NCI-H2029 treated with DMSO at 0.1 percent for 48 hours (cell line): Measurements from ENCODE around the gene IL22RA1.

Source experiments
- DNase-seq: peaks from one replicate; lab custom pipeline; 2025; lab: John Stamatoyannopoulos, UW

IL22RA1 gene

GRCh38 chr1:24096009-24096738 is 46.8 kb downstream of the IL22RA1 start:
- no peak for DNase-seq

- no peak for DNase-seq
These were observed 47.6 kb downstream of the IL22RA1 start for GRCh38 chr1:24095140-24095859.

- DNase-seq, result no peak
These were observed 48.4 kb downstream of the IL22RA1 start for GRCh38 chr1:24094554-24094953.

- DNase-seq, result no peak
These were observed 49.2 kb downstream of the IL22RA1 start for GRCh38 chr1:24093732-24094131.

- DNase-seq, result no peak
These were observed 50.0 kb downstream of the IL22RA1 start for GRCh38 chr1:24092979-24093378.

GRCh38 chr1:24091971-24092482 is 50.9 kb downstream of the IL22RA1 start:
- DNase-seq, result no peak

- DNase-seq, result no peak
These were observed 52.2 kb downstream of the IL22RA1 start for GRCh38 chr1:24090736-24091135.

GRCh38 chr1:24089743-24090555 is 53.0 kb downstream of the IL22RA1 start:
- peak; percentile 68 for DNase-seq

- no peak for DNase-seq
These were observed 53.8 kb downstream of the IL22RA1 start for GRCh38 chr1:24089027-24089742.

- no peak for DNase-seq
These were observed 56.5 kb downstream of the IL22RA1 start for GRCh38 chr1:24086466-24086865.

GRCh38 chr1:24085546-24085945 is 57.4 kb downstream of the IL22RA1 start:
- DNase-seq, result no peak

- no peak for DNase-seq
These were observed 57.9 kb downstream of the IL22RA1 start for GRCh38 chr1:24085007-24085406.

- DNase-seq, result no peak
These were observed 58.9 kb downstream of the IL22RA1 start for GRCh38 chr1:24084050-24084449.

GRCh38 chr1:24082372-24082771 is 60.6 kb downstream of the IL22RA1 start:
- no peak for DNase-seq

GRCh38 chr1:24081190-24081589 is 61.8 kb downstream of the IL22RA1 start:
- no peak for DNase-seq

GRCh38 chr1:24080131-24080530 is 62.8 kb downstream of the IL22RA1 start:
- no peak for DNase-seq

- DNase-seq, result no peak
These were observed 65.5 kb downstream of the IL22RA1 start for GRCh38 chr1:24077278-24077978.

GRCh38 chr1:24075946-24076345 is 67.0 kb downstream of the IL22RA1 start:
- no peak for DNase-seq

GRCh38 chr1:24075590-24075854 is 67.4 kb downstream of the IL22RA1 start:
- no peak for DNase-seq

- no peak for DNase-seq
These were observed 67.9 kb downstream of the IL22RA1 start for GRCh38 chr1:24074817-24075589.

GRCh38 chr1:24074196-24074595 is 68.7 kb downstream of the IL22RA1 start:
- no peak for DNase-seq
